ENCODE results near the gene EMILIN3. TPM values are rescaled to one million over a fixed set of nuclear protein-coding genes. Genes with fewer than 3 reads are reported as not detected.

EMILIN3 gene
- total and polyA plus RNA-seq, 2 experiments from 2014 or later = 2.8 to 9.5 TPM

GRCh38 chr20:41363601-41364000 lies 3.0 kb downstream of the EMILIN3 start:
- Histone ChIP-seq H3K27me3 (peaks cover 42% of the 10 kb centered on the region), H3K4me3 (no peak overlapping the region), H2AFZ (no peak overlapping the region), H3K36me3 (replicated peaks; ENCODE audit: insufficient read depth, low read depth) (no peaks in the 10 kb centered on the region), H3K4me2 (no peak overlapping the region), H3K4me1 (ENCODE audit: insufficient read depth) (no peaks in the 10 kb centered on the region), H4K20me1 (ENCODE audit: insufficient read depth, poor library complexity, severe bottlenecking) (peaks cover 3% of the 10 kb centered on the region), H3K9me2 (replicated peaks; ENCODE audit: insufficient read depth) (no peaks in the 10 kb centered on the region), H3K9me3 (ENCODE audit: low read depth) (no peaks in the 10 kb centered on the region), H3K27ac (no peak overlapping the region), H3K79me2 (no peaks in the 10 kb centered on the region)
- TF ChIP-seq EZH2 (IDR thresholded peaks at IDR 0.05; ENCODE audit: borderline replicate concordance) (no peak), CTCF (IDR thresholded peaks at IDR 0.05; ENCODE audit: poor library complexity) (no peak), EZH2phosphoT487 (IDR thresholded peaks at IDR 0.05; ENCODE audit: low read depth, severe bottlenecking, unreplicated experiment) (no peak)
- 90% methylated on average over 7 of the region's 7 CpGs for WGBS (ENCODE audit: low lambda C conversion rate, missing lambda C conversion rate)
- DNase-seq (ENCODE audit: low spot score) = no peak

- no peaks in the 10 kb centered on the region for H3K9me2 ChIP-seq (replicated peaks; ENCODE audit: insufficient read depth)
- no peak overlapping the region for H2AFZ ChIP-seq
- H4K20me1 ChIP-seq (ENCODE audit: insufficient read depth, poor library complexity, severe bottlenecking) = peaks cover 3% of the 10 kb centered on the region
- H3K4me2 ChIP-seq = no peak overlapping the region
- no peaks in the 10 kb centered on the region for H3K4me1 ChIP-seq (ENCODE audit: insufficient read depth)
- no peak overlapping the region for H3K4me3 ChIP-seq
- peaks cover 37% of the 10 kb centered on the region for H3K27me3 ChIP-seq
- TF ChIP-seq EZH2 (IDR thresholded peaks at IDR 0.05; ENCODE audit: borderline replicate concordance) (no peak), CTCF (IDR thresholded peaks at IDR 0.05; ENCODE audit: poor library complexity) (no peak), EZH2phosphoT487 (IDR thresholded peaks at IDR 0.05; ENCODE audit: low read depth, severe bottlenecking, unreplicated experiment) (no peak)
- no peak overlapping the region for H3K27ac ChIP-seq
- WGBS (ENCODE audit: low lambda C conversion rate, missing lambda C conversion rate) = 93% methylated on average over 5 of the region's 5 CpGs
- H3K36me3 ChIP-seq (replicated peaks; ENCODE audit: insufficient read depth, low read depth) = no peaks in the 10 kb centered on the region
- no peaks in the 10 kb centered on the region for H3K79me2 ChIP-seq
- no peaks in the 10 kb centered on the region for H3K9me3 ChIP-seq (ENCODE audit: low read depth)
- no peak for DNase-seq (ENCODE audit: low spot score)
Measured at GRCh38 chr20:41362748-41363140, 3.9 kb downstream of the EMILIN3 start.

GRCh38 chr20:41361757-41362747 lies 4.6 kb downstream of the EMILIN3 start:
- Histone ChIP-seq H3K9me2 (replicated peaks; ENCODE audit: insufficient read depth) (no peaks in the 10 kb centered on the region), H3K36me3 (replicated peaks; ENCODE audit: insufficient read depth, low read depth) (no peaks in the 10 kb centered on the region), H3K27me3 (peaks cover 30% of the 10 kb centered on the region), H4K20me1 (ENCODE audit: insufficient read depth, poor library complexity, severe bottlenecking) (peaks cover 3% of the 10 kb centered on the region), H3K4me1 (ENCODE audit: insufficient read depth) (no peaks in the 10 kb centered on the region), H3K4me2 (no peak overlapping the region), H3K9me3 (ENCODE audit: low read depth) (no peaks in the 10 kb centered on the region), H2AFZ (no peak overlapping the region), H3K79me2 (no peaks in the 10 kb centered on the region), H3K4me3 (no peak overlapping the region), H3K27ac (no peak overlapping the region)
- whole genome bisulfite sequencing (ENCODE audit: low lambda C conversion rate, missing lambda C conversion rate) = 90% methylated on average over 43 of the region's 45 CpGs
- DNase-seq (ENCODE audit: low spot score) = no peak
- TF ChIP-seq CTCF (IDR thresholded peaks at IDR 0.05; ENCODE audit: poor library complexity) = no peak
- TF ChIP-seq EZH2 (IDR thresholded peaks at IDR 0.05; ENCODE audit: borderline replicate concordance) = no peak
- no peak for TF ChIP-seq EZH2phosphoT487 (IDR thresholded peaks at IDR 0.05; ENCODE audit: low read depth, severe bottlenecking, unreplicated experiment)
